ENCODE results near the gene PKMYT1. TPM values are rescaled to one million over a fixed set of nuclear protein-coding genes. Genes with fewer than 3 reads are reported as not detected.

PKMYT1 gene
- total and polyA plus RNA-seq, 2 experiments from 2014 or later: 90.9 to 100 TPM

- no peak overlapping the region for H3K27ac Mint-ChIP-seq
- H3F3A ChIP-seq (replicated peaks; ENCODE audit: low read depth): 0 out of 2 replicates have a peak, but pooled peaks cover 9% of the 10 kb centered on the region
- DNase-seq (ENCODE audit: low spot score) (no peak), ATAC-seq (no peak)
- H3K27me3 Mint-ChIP-seq (ENCODE audit: insufficient read depth, low read depth, poor library complexity): peaks cover 14% of the 10 kb centered on the region
- peaks cover 22% of the 10 kb centered on the region for H3K4me1 Mint-ChIP-seq
- peaks cover 20% of the 10 kb centered on the region; the same call in 1 of the 2 replicates for H3K4me1 ChIP-seq (ENCODE audit: insufficient read depth)
- H3K4me3 Mint-ChIP-seq: no peak overlapping the region; the same call in 2 of the 3 replicates
- 0 out of 2 replicates have a peak overlapping the region, but pooled peaks have one; percentile 43 for H2AFZ ChIP-seq
- H4K20me1 ChIP-seq (replicated peaks; ENCODE audit: insufficient read depth): no peaks in the 10 kb centered on the region
- H3K36me3 ChIP-seq (ENCODE audit: insufficient read depth): no peaks in the 10 kb centered on the region
- no peak overlapping the region for H3K27ac ChIP-seq (ENCODE audit: low read depth)
- H3K4me3 ChIP-seq: no peak overlapping the region
- H3K27me3 ChIP-seq (ENCODE audit: insufficient read depth): no peaks in the 10 kb centered on the region
- H3K9me3 Mint-ChIP-seq: no peaks in the 10 kb centered on the region
- no peaks in the 10 kb centered on the region for H3K79me2 ChIP-seq (replicated peaks; ENCODE audit: insufficient read depth)
- no peaks in the 10 kb centered on the region for H3K36me3 Mint-ChIP-seq (ENCODE audit: low read depth)
- no peak overlapping the region for H3K4me2 ChIP-seq
- no peaks in the 10 kb centered on the region for H3K9me2 ChIP-seq (ENCODE audit: insufficient read depth)
- no peak for TF ChIP-seq POLR2AphosphoS5 (IDR thresholded peaks at IDR 0.05; ENCODE audit: low read depth)
- TF ChIP-seq ZNF462 (CRISPR knock-in tag; IDR thresholded peaks at IDR 0.05): no peak
- no peak for TF ChIP-seq ZNF331 (CRISPR knock-in tag; IDR thresholded peaks at IDR 0.05; ENCODE audit: low read depth)
- no peak for TF ChIP-seq CREB1 (CRISPR knock-in tag; IDR thresholded peaks at IDR 0.05; ENCODE audit: low read depth)
- no peak for TF ChIP-seq JUNB (IDR thresholded peaks at IDR 0.05; ENCODE audit: unreplicated experiment)
- no peak for TF ChIP-seq STAT1 (IDR thresholded peaks at IDR 0.05; ENCODE audit: unreplicated experiment)
- no peak for TF ChIP-seq ETS1 (IDR thresholded peaks at IDR 0.05)
- TF ChIP-seq ZNF114 (CRISPR knock-in tag; IDR thresholded peaks at IDR 0.05): no peak
- no peak for TF ChIP-seq EZH2 (IDR thresholded peaks at IDR 0.05; ENCODE audit: low read depth, unreplicated experiment)
- TF ChIP-seq EZH2phosphoT487 (IDR thresholded peaks at IDR 0.05; ENCODE audit: unreplicated experiment): no peak
These were observed 26.3 kb downstream of the PKMYT1 start for GRCh38 chr16:2953706-2954627.

Measured in GM23338 (cell line).